ENCODE data around the gene ZNF488.

DNA sequence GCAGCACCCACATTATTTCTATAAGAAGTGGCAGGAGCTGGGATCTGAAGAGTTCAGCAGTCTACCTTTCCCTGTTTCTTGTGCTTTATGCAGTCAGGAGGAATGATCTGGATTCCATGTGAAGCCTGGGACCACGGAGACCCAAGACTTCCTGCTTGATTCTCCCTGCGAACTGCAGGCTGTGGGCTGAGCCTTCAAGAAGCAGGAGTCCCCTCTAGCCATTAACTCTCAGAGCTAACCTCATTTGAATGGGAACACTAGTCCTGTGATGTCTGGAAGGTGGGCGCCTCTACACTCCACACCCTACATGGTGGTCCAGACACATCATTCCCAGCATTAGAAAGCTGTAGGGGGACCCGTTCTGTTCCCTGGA lies 36.8 kb downstream of the ZNF488 start:
- TF ChIP-seq, protein P1, sequence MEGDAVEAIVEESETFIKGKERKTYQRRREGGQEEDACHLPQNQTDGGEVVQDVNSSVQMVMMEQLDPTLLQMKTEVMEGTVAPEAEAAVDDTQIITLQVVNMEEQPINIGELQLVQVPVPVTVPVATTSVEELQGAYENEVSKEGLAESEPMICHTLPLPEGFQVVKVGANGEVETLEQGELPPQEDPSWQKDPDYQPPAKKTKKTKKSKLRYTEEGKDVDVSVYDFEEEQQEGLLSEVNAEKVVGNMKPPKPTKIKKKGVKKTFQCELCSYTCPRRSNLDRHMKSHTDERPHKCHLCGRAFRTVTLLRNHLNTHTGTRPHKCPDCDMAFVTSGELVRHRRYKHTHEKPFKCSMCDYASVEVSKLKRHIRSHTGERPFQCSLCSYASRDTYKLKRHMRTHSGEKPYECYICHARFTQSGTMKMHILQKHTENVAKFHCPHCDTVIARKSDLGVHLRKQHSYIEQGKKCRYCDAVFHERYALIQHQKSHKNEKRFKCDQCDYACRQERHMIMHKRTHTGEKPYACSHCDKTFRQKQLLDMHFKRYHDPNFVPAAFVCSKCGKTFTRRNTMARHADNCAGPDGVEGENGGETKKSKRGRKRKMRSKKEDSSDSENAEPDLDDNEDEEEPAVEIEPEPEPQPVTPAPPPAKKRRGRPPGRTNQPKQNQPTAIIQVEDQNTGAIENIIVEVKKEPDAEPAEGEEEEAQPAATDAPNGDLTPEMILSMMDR (IDR thresholded peaks at IDR 0.05) = no peak
- TF ChIP-seq POLR2A (IDR thresholded peaks at IDR 0.05) = no peak

Measured in Peyer's patch (tissue), 4 donors.